ENCODE data around the gene GHDC. TPM values are rescaled to one million over a fixed set of nuclear protein-coding genes. Genes with fewer than 3 reads are reported as not detected.
"Not testable (repeated sequence)": the region's sequence is repeated elsewhere in the genome, so short reads cannot be mapped to it uniquely, and the experiment has no call there.

GHDC gene
- total RNA-seq, 2 experiments from 2014 or later: 6.8 to 8.3 TPM

GRCh38 chr17:42155614-42156045, 38.7 kb downstream of the GHDC start:
- peaks cover 0 to 7% of the 10 kb centered on the region in 2 experiments for H3K9me3 ChIP-seq (ENCODE audit: control insufficient read depth in 1 of 2, insufficient read depth in 1 of 2, low read length in 2 of 2)
- H3K4me1 ChIP-seq (ENCODE audit: insufficient read depth, low read length): peaks cover 41% of the 10 kb centered on the region
- H3K9me3 Mint-ChIP-seq: no peaks in the 10 kb centered on the region
- ChIA-PET CTCF (interaction anchor here (0.7 to 1.1 kb wide), 2 partner anchors 26 to 139 kb away, joined by 3 to 4 read pairs; partner anchors contain the start of gene DNAJC7), POLR2A (interaction anchor here (0.6 to 3.2 kb wide), 3 partner anchors 39 to 375 kb away, joined by 3 to 10 read pairs (median 4); partner anchors contain the start of genes DNAJC7 and GHDC)
- H3K36me3 Mint-ChIP-seq (ENCODE audit: low read depth): peaks cover 17% of the 10 kb centered on the region
- intact Hi-C loops (cut with DNase I, micrococcal nuclease): loop anchor here (1.0 to 10.0 kb wide), 8 partner anchors 23 to 1329 kb away; partner anchors contain the start of genes CNP (in 1 of the 2), DHX8 (in 1 of the 2), DNAJC7 (in 1 of the 2) and KAT2A (in 1 of the 2)
- DNase-seq (peak in 1 of 14 experiments; percentile 45), ATAC-seq (ENCODE audit: poor library complexity) (no peak)
- peak overlapping the region; percentile 99 for H3K4me3 Mint-ChIP-seq
- peak overlapping the region; percentile 64 for H3K27ac Mint-ChIP-seq
- H3K27ac ChIP-seq (ENCODE audit: low read depth in 1 of 2, low read length in 2 of 2): no peak overlapping the region
- peak overlapping the region; percentile 84 for H3K4me3 ChIP-seq (ENCODE audit: low read length)
- no peaks in the 10 kb centered on the region for H3K27me3 Mint-ChIP-seq
- peaks cover 32% of the 10 kb centered on the region for H3K4me1 Mint-ChIP-seq (ENCODE audit: low read depth)
- H3K36me3 ChIP-seq (ENCODE audit: insufficient read depth, low read length): peaks cover 10% of the 10 kb centered on the region
- TF ChIP-seq CTCF (IDR thresholded peaks at IDR 0.05): no peak
- no peaks in the 10 kb centered on the region for H3K27me3 ChIP-seq (ENCODE audit: control insufficient read depth in 1 of 2, insufficient read depth in 2 of 2, low read length in 2 of 2)

- peaks cover 32% of the 10 kb centered on the region for H3K4me1 Mint-ChIP-seq (ENCODE audit: low read depth)
- H3K27ac Mint-ChIP-seq: peak overlapping the region; percentile 88
- peak overlapping the region; percentile 99 for H3K4me3 Mint-ChIP-seq
- peaks cover 0 to 7% of the 10 kb centered on the region in 2 experiments for H3K9me3 ChIP-seq (ENCODE audit: control insufficient read depth in 1 of 2, insufficient read depth in 1 of 2, low read length in 2 of 2)
- H3K27ac ChIP-seq (ENCODE audit: low read depth in 1 of 2, low read length in 2 of 2): peak overlapping the region; percentile 72 to 79
- no peak for TF ChIP-seq CTCF (IDR thresholded peaks at IDR 0.05)
- peaks cover 48% of the 10 kb centered on the region for H3K4me1 ChIP-seq (ENCODE audit: insufficient read depth, low read length)
- ATAC-seq (ENCODE audit: poor library complexity) (no peak), DNase-seq (peak in 3 of 14 experiments; percentile 4 to 48 (median 44))
- H3K36me3 Mint-ChIP-seq (ENCODE audit: low read depth): peaks cover 18% of the 10 kb centered on the region
- peak overlapping the region; percentile 84 for H3K4me3 ChIP-seq (ENCODE audit: low read length)
- ChIA-PET CTCF (interaction anchor here (1.1 to 1.7 kb wide), 2 partner anchors 134 to 224 kb away, joined by 3 to 4 read pairs; partner anchors contain the start of genes NKIRAS2 and ODAD4), POLR2A (interaction anchor here (0.9 to 3.2 kb wide), 3 partner anchors 137 to 234 kb away, joined by 3 to 10 read pairs (median 3); partner anchors contain the start of genes CNP, DNAJC7 and STAT3)
- H3K27me3 ChIP-seq (ENCODE audit: control insufficient read depth in 1 of 2, insufficient read depth in 2 of 2, low read length in 2 of 2): no peaks in the 10 kb centered on the region
- intact Hi-C loops (cut with DNase I, micrococcal nuclease): loop anchor here (2.0 to 10.0 kb wide), 4 partner anchors 29 to 1331 kb away; partner anchors contain the start of genes CNP (in 1 of the 2), DHX8 (in 1 of the 2) and KAT2A (in 1 of the 2)
- peaks cover 13% of the 10 kb centered on the region for H3K36me3 ChIP-seq (ENCODE audit: insufficient read depth, low read length)
- H3K9me3 Mint-ChIP-seq: no peaks in the 10 kb centered on the region
- no peaks in the 10 kb centered on the region for H3K27me3 Mint-ChIP-seq
These were observed 40.2 kb downstream of the GHDC start for GRCh38 chr17:42153919-42154742.

GRCh38 chr17:42146911-42147607, 47.2 kb downstream of the GHDC start:
- H3K27ac Mint-ChIP-seq: no peak overlapping the region
- H3K4me3 ChIP-seq (ENCODE audit: low read length): no peak overlapping the region
- peaks cover 28% of the 10 kb centered on the region for H3K4me1 ChIP-seq (ENCODE audit: insufficient read depth, low read length)
- H3K36me3 Mint-ChIP-seq (ENCODE audit: low read depth): peaks cover 60% of the 10 kb centered on the region
- no peak for TF ChIP-seq CTCF (IDR thresholded peaks at IDR 0.05)
- ChIA-PET CTCF (no interaction called here), POLR2A (no interaction called here)
- ATAC-seq (ENCODE audit: poor library complexity) (no peak), DNase-seq (no peak)
- H3K27ac ChIP-seq (ENCODE audit: low read depth in 1 of 2, low read length in 2 of 2): no peak overlapping the region
- no peaks in the 10 kb centered on the region for H3K27me3 ChIP-seq (ENCODE audit: control insufficient read depth in 1 of 2, insufficient read depth in 2 of 2, low read length in 2 of 2)
- peaks cover 36% of the 10 kb centered on the region for H3K4me1 Mint-ChIP-seq (ENCODE audit: low read depth)
- no peaks in the 10 kb centered on the region for H3K9me3 ChIP-seq (ENCODE audit: control insufficient read depth in 1 of 2, insufficient read depth in 1 of 2, low read length in 2 of 2)
- H3K9me3 Mint-ChIP-seq: no peaks in the 10 kb centered on the region
- intact Hi-C loops (cut with DNase I, micrococcal nuclease): no loop called here
- no peak overlapping the region for H3K4me3 Mint-ChIP-seq
- H3K36me3 ChIP-seq (ENCODE audit: insufficient read depth, low read length): peaks cover 46% of the 10 kb centered on the region
- no peaks in the 10 kb centered on the region for H3K27me3 Mint-ChIP-seq

GRCh38 chr17:42143138-42143537, 51.2 kb downstream of the GHDC start:
- H3K27me3 Mint-ChIP-seq; ATAC-seq (ENCODE audit: poor library complexity); H3K27ac ChIP-seq (ENCODE audit: low read depth in 1 of 2, low read length in 2 of 2); DNase-seq; intact Hi-C loops (cut with DNase I, micrococcal nuclease); H3K9me3 ChIP-seq (ENCODE audit: control insufficient read depth in 1 of 2, insufficient read depth in 1 of 2, low read length in 2 of 2); H3K4me3 ChIP-seq (ENCODE audit: low read length); H3K27me3 ChIP-seq (ENCODE audit: control insufficient read depth in 1 of 2, insufficient read depth in 2 of 2, low read length in 2 of 2); H3K9me3 Mint-ChIP-seq; H3K27ac Mint-ChIP-seq; H3K4me3 Mint-ChIP-seq; POLR2A ChIA-PET; CTCF ChIA-PET: not testable (repeated sequence)
- Mint-ChIP-seq H3K36me3 (ENCODE audit: low read depth) (peaks cover 65% of the 10 kb centered on the region), H3K4me1 (ENCODE audit: low read depth) (peaks cover 44% of the 10 kb centered on the region)
- peaks cover 48% of the 10 kb centered on the region for H3K36me3 ChIP-seq (ENCODE audit: insufficient read depth, low read length)
- H3K4me1 ChIP-seq (ENCODE audit: insufficient read depth, low read length): peaks cover 34% of the 10 kb centered on the region

All from CD4-positive, alpha-beta T cell (primary cell).